Muscle layer of duodenum (tissue), 2 donors: ENCODE results near the gene ZSWIM6.

Experiments used
- H3K27ac ChIP-seq: one replicate; pipeline ENCODE4 v1.7.0; 2013; ENCODE audit warnings: mild to moderate bottlenecking, low read length
- H3K27me3 ChIP-seq: one replicate; pipeline ENCODE4 v1.7.0; 2013; ENCODE audit warnings: low read depth, mild to moderate bottlenecking, control low read depth, low read length
- H3K36me3 ChIP-seq, 2 donors: one replicate each; pipeline ENCODE4 v1.7.0; 2013; ENCODE audit warnings: low read length in 2 of 2, control low read depth in 1 of 2, mild to moderate bottlenecking in 1 of 2; ENCODE audit not compliant: insufficient read depth in 2 of 2, control insufficient read depth in 1 of 2
- H3K4me1 ChIP-seq, 2 donors: one replicate each; pipeline ENCODE4 v1.7.0; 2013; ENCODE audit warnings: low read length in 2 of 2, mild to moderate bottlenecking in 2 of 2, control low read depth in 1 of 2, moderate library complexity in 1 of 2; ENCODE audit not compliant: insufficient read depth in 2 of 2, control insufficient read depth in 1 of 2
- H3K4me3 ChIP-seq, 2 donors: one replicate each; pipeline ENCODE4 v1.7.0; 2013; ENCODE audit warnings: low read length in 2 of 2, low read depth in 1 of 2, mild to moderate bottlenecking in 1 of 2
- H3K9me3 ChIP-seq, 2 donors: one replicate each; pipeline ENCODE4 v1.7.0; 2013; ENCODE audit warnings: low read length in 2 of 2, control low read depth in 1 of 2, mild to moderate bottlenecking in 1 of 2; ENCODE audit not compliant: control insufficient read depth in 1 of 2
- donor health status: healthy.

The ZSWIM6 gene

DNA sequence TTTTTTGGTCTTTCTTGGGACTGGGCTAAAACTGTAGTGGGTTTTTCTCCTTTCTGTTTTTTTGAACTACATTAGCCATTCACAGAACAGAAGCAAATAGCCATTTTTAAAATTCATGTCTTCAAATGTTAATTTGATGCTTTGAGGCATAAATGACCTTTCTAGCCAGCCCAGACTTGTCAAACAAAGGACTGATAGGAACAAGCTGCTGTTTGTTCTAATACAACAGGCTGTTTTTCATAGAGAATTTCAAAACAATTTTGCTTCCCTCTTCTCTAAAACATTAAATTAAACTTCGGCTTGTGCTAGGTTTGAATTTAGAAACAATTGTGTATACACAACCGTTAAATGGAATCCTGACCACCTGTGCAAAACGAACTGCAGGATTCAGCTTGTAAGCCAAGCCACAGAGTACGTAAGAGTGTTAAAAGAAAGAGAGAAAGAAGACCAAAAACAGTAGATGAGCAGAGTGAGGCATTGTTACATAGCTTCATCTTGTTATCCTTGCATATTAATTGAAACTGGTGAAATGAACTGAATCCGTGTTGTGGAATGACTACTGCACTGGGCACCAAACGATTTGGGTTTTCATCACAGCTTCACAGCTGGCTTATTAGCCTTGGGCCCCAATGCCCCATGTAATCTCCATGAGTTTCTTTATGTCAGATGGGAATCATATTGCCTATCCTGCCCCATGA lies 100.0 kb downstream of the ZSWIM6 start:
- no peaks in the 10 kb centered on the region for H3K36me3 ChIP-seq
- H3K9me3 ChIP-seq = no peaks in the 10 kb centered on the region
- H3K4me1 ChIP-seq = peaks cover 0 to 4% of the 10 kb centered on the region in 2 donors
- no peak overlapping the region for H3K27ac ChIP-seq
- H3K27me3 ChIP-seq = no peaks in the 10 kb centered on the region
- H3K4me3 ChIP-seq = no peak overlapping the region

- Histone ChIP-seq H3K4me1 (peaks cover 0 to 21% of the 10 kb centered on the region in 2 donors), H3K36me3 (no peaks in the 10 kb centered on the region), H3K9me3 (no peaks in the 10 kb centered on the region), H3K27ac (no peak overlapping the region), H3K4me3 (no peak overlapping the region), H3K27me3 (no peaks in the 10 kb centered on the region)
Observed at GRCh38 chr5:61435368-61435767, 103.3 kb downstream of the ZSWIM6 start.

- H3K27ac ChIP-seq = no peak overlapping the region
- H3K4me3 ChIP-seq = no peak overlapping the region
- H3K4me1 ChIP-seq = peaks cover 0 to 21% of the 10 kb centered on the region in 2 donors
- H3K27me3 ChIP-seq = no peaks in the 10 kb centered on the region
- peaks cover 5 to 10% of the 10 kb centered on the region in 2 donors for H3K9me3 ChIP-seq
- H3K36me3 ChIP-seq = no peaks in the 10 kb centered on the region
Observed at GRCh38 chr5:61438298-61438970, 106.4 kb downstream of the ZSWIM6 start.

GRCh38 chr5:61440086-61440485 lies 108.0 kb downstream of the ZSWIM6 start:
- Histone ChIP-seq H3K27me3 (no peaks in the 10 kb centered on the region), H3K36me3 (no peaks in the 10 kb centered on the region), H3K4me3 (no peak overlapping the region), H3K27ac (no peak overlapping the region), H3K4me1 (peaks cover 0 to 22% of the 10 kb centered on the region in 2 donors), H3K9me3 (peaks cover 5 to 10% of the 10 kb centered on the region in 2 donors)

- H3K9me3 ChIP-seq = peaks cover 5 to 10% of the 10 kb centered on the region in 2 donors
- no peaks in the 10 kb centered on the region for H3K36me3 ChIP-seq
- peaks cover 0 to 23% of the 10 kb centered on the region in 2 donors for H3K4me1 ChIP-seq
- H3K27ac ChIP-seq = no peak overlapping the region
- no peaks in the 10 kb centered on the region for H3K27me3 ChIP-seq
- no peak overlapping the region for H3K4me3 ChIP-seq
Observed at GRCh38 chr5:61440596-61440995, 108.5 kb downstream of the ZSWIM6 start.

DNA sequence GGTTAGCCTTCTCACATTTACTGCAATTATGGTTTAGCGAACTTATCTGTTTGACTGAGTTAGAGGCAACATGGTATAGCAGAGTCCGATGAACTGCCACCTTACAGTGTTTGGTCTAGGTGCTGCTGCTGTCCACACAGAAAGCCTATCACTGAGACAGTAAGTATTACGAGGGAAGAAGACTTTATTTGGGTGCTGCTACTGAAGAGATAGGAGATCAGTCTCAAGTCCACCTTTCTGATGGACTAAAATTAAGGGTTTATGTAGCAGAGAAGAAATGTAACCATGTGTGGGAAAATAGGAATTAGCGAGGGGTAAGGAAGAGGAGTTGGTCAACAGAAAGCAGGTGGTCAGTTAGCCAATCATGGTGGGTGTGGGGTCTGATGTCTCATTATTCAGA lies 109.7 kb downstream of the ZSWIM6 start:
- H3K4me1 ChIP-seq = peaks cover 0 to 27% of the 10 kb centered on the region in 2 donors
- H3K9me3 ChIP-seq = peaks cover 5 to 10% of the 10 kb centered on the region in 2 donors
- H3K4me3 ChIP-seq = no peak overlapping the region
- H3K36me3 ChIP-seq = no peaks in the 10 kb centered on the region
- no peaks in the 10 kb centered on the region for H3K27me3 ChIP-seq
- no peak overlapping the region for H3K27ac ChIP-seq

DNA sequence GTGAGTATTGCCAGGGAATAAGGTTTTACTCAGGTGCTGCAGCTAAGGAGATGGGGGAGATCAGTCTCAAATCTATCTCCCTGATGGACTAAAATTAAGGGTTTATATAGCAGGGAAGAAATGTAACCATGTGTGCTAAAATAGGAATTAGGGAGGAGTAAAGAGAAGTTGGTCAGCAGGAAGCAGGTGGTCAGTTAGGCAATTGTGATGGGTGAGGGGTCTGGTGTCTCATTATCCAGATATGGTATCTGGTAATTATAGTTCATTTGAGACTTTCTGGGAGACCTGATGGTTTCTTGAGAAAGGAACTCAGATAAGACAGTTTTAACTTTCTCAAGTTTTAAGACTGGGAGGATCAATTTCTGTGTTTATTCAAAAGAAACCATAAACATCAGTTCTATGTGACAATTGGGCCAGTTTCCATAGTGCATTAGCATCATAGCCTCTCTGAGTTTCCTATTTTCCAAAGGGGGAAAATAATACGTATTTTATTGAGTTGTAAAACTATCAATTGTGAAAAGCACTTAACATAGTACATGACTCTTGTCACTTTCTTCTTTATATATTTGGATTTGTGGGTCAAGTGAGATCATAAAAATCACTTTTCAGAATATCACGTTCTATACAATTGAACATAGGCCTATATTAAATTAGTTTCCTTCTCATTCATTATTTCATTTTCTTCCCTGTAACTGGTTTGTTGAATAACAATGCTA lies 115.9 kb downstream of the ZSWIM6 start:
- peaks cover 6 to 39% of the 10 kb centered on the region in 2 donors for H3K4me1 ChIP-seq
- H3K9me3 ChIP-seq = peaks cover under 1 to 1% of the 10 kb centered on the region in 2 donors
- no peak overlapping the region for H3K4me3 ChIP-seq

DNA sequence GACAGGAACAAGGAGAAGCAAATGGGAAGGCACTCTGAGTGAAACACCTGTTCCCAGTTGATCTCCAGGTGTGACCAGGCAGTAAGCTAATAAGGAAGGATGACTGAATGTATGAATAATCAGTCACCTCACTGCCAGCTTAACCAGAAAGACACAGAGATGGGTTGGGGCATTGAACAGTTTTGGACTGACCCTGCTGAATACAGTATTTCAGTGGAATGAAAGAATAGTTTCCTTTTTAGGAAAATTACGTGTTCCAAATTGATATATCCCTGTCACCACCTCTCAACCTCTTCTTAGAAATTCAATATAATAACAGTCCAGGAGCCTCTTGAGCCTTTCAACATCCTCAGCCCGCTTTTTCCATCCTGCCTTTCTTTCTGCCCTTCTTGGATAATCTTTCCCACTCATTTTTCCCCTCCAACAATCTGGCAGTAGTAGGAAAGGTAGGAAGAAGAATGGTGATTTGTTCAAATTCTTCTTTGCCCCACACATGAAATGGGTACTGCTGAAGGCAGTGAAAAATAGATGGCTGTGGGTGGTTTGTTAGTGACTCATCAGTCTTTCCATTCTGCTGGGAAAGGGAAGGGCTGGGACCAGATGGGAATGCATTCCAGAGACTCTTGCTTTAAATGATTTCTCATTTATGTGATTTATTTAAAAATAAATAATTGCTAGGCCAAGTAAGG lies 117.9 kb downstream of the ZSWIM6 start:
- Histone ChIP-seq H3K9me3 (no peaks in the 10 kb centered on the region), H3K36me3 (no peaks in the 10 kb centered on the region), H3K4me3 (no peak overlapping the region), H3K4me1 (peaks cover 6 to 39% of the 10 kb centered on the region in 2 donors), H3K27me3 (no peaks in the 10 kb centered on the region), H3K27ac (peak overlapping the region; percentile 46)

More for the DNA sequence above, 115.9 kb downstream of the ZSWIM6 start:
- H3K27ac ChIP-seq = no peak overlapping the region
- no peaks in the 10 kb centered on the region for H3K27me3 ChIP-seq
- H3K36me3 ChIP-seq = no peaks in the 10 kb centered on the region

DNA sequence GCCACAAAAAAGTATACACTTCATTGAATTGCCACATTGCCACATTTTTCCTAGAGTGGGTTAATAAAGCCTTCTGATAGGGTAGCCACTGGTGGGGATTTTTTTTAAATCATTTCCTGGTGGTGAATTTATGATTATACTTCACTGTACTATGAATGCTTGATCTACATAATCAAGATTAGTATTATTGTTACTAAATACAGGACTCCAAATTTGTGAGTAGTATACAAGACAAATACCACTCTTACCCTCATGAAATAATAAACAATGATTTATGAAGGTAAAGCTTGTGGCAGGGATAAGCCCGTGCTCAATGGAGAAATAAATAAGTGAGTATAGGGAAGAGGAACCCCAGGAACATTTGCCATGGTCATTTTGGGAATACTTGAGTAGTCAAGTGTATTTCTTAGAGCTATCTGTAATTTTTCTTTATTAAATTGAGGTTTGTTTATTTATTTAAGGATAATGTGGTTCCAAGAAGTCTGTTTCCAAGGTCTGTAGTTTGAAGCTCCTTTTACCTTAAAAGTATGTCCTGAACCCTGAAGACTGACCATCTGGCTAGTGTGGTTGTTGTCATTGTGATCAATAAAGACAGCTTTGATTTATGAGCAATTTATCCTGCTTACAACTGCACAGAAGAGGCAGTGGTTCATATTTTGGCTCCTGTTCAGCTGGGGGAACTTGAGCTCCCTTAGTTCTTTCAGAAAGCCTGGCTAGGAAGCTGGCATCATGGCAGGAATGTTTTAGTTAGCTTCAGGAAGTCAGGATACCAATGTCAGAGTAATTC lies 118.6 kb downstream of the ZSWIM6 start:
- no peaks in the 10 kb centered on the region for H3K9me3 ChIP-seq
- no peaks in the 10 kb centered on the region for H3K36me3 ChIP-seq
- H3K4me3 ChIP-seq = no peak overlapping the region
- H3K27ac ChIP-seq = peak overlapping the region; percentile 46
- peaks cover 6 to 32% of the 10 kb centered on the region in 2 donors for H3K4me1 ChIP-seq
- no peaks in the 10 kb centered on the region for H3K27me3 ChIP-seq

DNA sequence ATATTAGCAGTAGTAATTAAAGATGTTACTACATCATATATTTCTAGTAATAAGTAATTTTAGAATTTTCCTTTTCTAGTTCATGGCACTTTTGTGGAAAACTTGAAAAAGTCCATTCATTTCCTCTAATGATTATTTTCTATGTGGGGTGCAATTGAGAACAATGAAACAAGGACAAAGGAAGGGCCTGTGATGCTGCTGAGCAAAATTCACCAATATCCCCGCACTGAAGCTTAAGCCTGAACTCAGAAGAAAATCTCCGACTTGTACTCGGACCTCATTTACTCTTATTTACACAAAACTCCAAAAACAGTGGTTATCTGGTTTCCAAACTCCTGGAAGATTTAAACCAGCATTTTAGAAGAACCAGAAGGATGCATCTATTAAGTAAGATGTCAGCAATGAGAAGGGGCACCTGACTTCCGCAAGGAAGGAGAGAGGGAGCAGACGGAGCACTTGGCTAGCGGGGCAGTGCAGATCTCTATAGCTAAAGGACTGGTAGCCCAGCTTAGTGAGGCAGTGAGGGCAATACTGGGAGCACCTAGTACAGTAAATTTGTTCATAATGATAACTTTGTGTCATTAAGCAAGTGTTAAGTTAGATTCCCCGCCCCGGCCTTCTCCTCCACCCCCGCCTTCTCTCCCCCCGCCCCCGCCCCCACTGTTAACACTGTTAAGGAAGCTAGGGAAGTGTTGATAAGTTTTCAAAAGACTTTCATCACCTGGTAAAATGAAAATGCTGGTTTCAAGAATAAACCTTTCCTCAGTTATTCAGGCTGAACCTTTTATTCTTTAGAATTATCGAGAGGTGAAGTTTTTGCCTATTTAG lies 123.3 kb downstream of the ZSWIM6 start:
- H3K4me3 ChIP-seq = no peak overlapping the region
- no peaks in the 10 kb centered on the region for H3K27me3 ChIP-seq
- H3K4me1 ChIP-seq = peaks cover 9 to 10% of the 10 kb centered on the region in 2 donors
- no peak overlapping the region for H3K27ac ChIP-seq
- no peaks in the 10 kb centered on the region for H3K9me3 ChIP-seq
- no peaks in the 10 kb centered on the region for H3K36me3 ChIP-seq
